CD4-positive, alpha-beta T cell treated with Interleukin-1 beta for 1 hour (primary cell): ENCODE measurements around the gene LMAN1.

Source experiments
- DNase-seq, 2 donors: peaks; one replicate each; pipeline ENCODE4 v3.0.0-alpha.2; 2020 to 2022

The LMAN1 gene

DNA sequence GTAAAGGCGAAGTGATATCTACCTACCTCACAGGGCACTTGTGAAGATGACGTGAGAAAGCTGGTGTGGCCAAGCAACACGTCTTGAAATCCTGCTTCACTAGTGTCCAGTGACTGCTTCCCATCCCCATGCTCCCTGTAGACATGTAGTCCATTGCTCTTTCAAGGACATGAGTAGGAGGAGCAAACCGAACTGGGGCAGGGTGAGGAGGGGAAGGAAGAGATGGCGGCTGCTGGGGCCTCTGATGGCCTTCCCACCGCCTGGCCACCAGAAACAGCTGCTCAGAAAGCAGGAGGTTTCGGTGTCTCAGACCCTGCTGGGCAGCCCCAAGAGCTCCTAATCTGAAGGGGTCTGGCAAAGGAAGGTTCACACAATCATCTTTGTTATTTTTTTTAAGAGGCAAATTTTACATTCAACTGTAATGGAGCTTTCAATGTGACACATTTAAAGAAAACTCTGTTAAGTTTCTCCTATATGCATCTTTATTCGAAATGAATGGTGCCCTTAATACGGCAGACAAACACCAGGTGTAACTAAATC, 55.3 kb downstream of the LMAN1 start:
- DNase-seq = no peak

DNA sequence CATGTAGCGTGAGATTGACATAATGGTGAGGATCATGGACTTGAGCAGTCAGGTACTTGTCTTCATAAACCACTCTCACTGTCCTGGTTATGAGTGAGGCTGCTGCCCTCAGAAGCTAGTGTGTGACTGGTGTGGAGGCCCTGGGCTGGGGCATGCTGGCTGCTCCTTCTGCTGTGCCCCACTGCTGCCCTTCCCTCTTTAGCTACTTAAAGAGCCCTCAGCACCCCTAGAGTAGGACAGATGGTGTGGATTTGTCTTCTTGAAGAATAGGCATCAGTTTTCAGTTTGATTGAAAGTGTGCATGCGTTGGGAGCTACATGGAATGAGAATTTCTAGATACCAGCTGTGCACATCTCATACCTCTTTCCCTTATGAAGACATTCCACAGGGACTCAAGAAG, 56.1 kb downstream of the LMAN1 start:
- DNase-seq = no peak

DNA sequence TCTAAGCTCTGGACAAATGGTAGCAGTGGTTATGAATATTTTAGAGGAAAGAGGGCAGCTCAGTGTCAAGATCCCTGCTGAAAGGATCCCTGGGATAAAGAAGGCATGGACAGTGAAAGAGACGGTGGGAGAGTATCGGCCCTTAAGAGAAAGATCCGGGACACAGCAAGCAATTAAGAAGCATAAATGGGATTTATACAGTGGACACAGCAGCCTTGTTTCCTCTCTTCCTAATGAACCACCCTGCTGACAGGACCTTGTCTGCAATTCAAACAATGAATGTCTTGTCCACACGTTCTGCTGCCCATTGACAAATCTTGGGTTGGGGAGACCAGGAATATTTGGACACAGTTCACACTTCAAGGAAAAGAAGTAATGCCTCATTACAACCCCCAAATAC, 57.1 kb downstream of the LMAN1 start:
- DNase-seq = no peak

DNA sequence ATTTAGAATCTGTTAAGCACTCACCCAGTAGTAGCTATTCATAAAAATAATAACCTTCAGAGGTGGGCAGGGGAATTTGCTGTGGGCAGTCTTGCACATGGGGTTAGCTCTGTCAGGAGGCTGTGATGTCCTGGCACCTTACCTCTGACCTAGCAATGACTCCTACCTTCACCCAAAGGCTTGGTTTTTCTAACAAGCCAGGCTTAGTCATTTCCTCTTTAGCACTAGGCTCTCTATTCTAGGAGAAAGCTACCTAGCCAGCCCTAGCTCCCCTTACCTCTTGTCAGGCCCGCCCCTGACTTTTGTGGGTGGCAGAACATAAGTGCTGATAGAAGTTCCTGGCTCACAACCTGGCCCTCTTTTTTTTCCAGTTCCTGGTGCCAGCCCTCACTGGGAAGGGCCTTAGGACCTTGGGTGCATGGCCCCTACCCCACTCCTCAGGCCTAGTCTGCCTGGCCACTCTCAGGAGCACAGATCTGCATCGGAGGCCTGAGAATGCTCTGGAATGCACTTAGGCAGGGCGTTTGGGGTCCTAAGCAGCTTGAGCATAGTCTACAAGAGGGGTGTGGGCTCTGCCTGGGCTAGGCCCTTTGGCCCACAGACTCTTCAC, 58.3 kb downstream of the LMAN1 start:
- DNase-seq = no peak

DNA sequence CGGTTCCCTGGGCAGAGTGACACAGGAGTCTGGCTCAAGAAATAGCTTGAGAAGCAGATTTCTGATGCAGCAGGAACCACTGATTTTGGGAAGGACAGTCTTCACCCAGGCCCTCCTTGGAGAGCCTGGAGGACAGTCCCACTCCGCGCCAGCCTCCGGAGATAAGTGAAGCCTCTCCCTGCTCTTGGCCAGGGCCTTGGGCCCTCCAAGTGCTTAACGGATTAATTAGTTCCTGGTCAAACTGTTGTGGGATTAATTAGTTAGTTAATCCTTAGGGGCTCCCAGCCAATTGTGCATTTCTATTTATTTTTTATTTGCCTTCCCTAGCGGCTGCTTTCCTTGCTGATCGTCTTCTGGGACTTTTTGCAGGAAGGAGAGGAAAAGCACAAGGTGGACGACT, 60.2 kb downstream of the LMAN1 start:
- DNase-seq = no peak

DNA sequence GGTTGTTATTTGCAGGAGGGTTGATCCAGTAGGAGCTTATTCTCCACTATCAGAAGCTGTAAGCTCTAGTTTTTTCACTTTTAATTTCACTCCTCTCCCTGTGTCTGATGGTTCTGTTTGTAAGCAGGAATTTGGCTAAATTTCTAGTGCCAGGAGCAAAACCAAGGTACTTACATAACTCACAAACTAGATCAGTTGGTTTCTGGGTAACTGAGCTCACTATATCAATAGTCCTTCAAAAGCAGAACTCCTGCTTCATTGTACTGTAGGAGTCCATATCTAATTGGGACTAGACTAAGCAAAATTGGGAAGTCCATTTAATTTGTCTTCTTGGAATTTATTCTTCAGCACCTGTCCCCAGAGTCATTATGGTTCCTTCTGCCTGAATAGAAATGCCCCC, 65.7 kb downstream of the LMAN1 start:
- no peak for DNase-seq

DNA sequence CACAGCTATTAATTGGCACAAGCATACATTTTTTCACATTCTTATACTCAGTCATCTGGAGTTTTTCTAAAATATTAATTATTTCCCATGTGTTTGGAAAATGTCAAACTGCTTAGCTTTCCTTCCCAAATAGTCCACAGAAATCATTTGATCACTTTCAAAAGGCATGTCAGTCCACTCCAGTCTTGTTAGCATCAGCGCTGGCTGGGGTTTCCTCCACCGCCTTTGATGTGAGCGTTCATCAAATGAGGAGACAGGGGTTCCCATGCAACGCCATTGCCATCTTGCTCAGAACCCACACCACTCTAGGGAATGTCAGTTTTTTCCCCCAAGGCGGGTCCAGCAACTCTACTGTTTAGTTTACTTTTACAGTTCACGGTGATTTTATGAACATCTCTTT, 72.7 kb downstream of the LMAN1 start:
- DNase-seq = no peak

DNA sequence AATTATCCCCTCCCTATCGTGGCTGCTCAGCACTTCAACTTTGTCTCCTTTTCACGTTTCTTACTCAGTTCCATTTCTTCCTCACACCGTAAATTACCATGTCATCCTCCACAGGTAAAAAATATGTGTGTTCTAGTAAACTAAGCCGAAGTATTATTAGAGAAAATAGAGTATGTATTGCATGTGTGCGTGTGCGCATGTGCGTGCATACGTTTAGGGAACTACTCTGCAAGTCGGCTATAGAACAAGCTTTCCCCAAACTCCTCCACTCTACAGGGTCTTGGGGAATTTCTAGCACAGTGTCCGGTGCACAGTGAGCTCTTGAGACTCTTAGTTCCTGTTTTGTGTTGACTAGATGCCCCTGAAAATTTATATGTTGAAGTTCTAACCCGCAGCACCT, 76.7 kb downstream of the LMAN1 start:
- DNase-seq = no peak

DNA sequence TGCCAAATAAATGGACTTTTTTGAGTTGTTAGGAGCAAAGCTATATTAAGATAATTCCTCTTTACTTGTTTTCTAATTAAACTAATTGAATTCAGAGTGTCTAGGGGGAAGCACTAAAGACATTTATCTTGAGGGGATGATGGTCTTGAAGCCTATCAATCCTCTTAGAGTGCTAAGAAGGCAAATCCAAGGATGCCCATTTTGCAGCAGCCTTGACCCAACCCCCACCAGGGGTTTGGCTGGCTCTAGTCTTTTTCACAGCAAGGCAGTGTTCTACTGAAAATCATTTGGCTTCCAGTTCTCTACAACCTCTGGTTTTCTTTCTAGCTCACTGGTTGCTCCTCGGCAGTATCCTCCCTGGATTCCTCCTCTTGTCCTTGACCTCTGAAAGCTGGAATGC, 79.3 kb downstream of the LMAN1 start:
- no peak for DNase-seq

DNA sequence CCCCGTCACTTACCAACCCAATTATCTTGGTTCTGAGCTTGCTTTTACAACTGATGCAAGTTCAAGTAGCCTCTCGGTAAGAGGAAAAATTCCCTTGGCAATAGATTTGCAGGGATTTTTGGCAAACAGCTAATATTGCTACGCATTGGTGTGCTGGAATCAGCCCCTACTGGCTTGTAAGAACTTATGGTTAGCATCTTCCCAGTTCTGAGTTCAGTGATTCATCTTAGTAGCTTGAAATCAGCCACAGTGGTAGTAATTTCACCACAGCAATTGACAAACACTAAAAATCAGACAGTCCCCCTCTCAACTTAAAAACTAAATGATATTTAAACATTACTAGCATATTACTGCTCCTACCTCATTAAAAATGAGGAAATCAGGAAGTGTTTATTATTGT, 79.9 kb downstream of the LMAN1 start:
- DNase-seq = no peak

DNA sequence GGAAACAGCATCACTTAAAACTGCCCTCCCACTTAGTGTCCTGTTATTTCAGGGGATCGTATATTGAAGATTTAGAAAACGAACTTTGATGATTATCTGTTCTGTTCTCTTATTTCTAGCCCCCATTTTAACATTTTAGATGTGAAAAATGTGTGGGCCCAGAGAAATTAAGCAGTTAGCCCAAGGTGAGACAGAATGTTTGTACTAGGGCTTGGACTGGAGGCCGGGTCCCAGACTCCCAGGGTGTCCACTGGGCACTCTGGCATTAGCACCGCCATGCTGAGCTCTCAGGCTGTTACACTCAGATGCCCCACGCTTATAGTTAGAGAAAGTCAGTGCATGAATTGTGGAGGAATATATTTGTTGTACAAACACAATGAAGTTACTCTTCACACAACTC, 80.3 kb downstream of the LMAN1 start:
- no peak for DNase-seq
